T-cell (primary cell): Measurements from ENCODE around the gene FAM185A. TPM values are rescaled to one million over a fixed set of nuclear protein-coding genes. Genes with fewer than 3 reads are reported as not detected.
"Not testable (repeated sequence)": the region's sequence is repeated elsewhere in the genome, so short reads cannot be mapped to it uniquely, and the experiment has no call there.

ENCODE experiments used
- ATAC-seq, 4 experiments: fragments of 200-7000 bp in 3 of 4; fragments of 150-1000 bp in 1 of 4; cut with Tn5 transposase; replicated peaks in 1 of 4; 1 replicate in 3 of 4; 2 replicates in 1 of 4; pipeline ENCODE4 v1.10.0; 2021; ENCODE audit warnings: moderate library complexity in 3 of 4, mild to moderate bottlenecking in 2 of 4, moderate number of reproducible peaks in 1 of 4
- CTCF ChIA-PET, 2 donors: fragments of 300-600 bp; sonication (Branson Sonifier 250); formaldehyde crosslinking; loops; one replicate each; lab custom pipeline; 2022; ENCODE audit warnings: antibody characterized with exemption in 2 of 2; lab: Charles Lee
- POLR2A ChIA-PET, 2 donors: fragments of 300-600 bp; sonication (Branson Sonifier 250); formaldehyde crosslinking; loops; one replicate each; lab custom pipeline; 2022; ENCODE audit warnings: antibody characterized with exemption in 2 of 2; lab: Charles Lee
- DNase-seq, 35 experiments: peaks; one replicate each; pipeline versions ENCODE4 v3.0.0 to v3.0.0-alpha.2; 2013 to 2023
- H3K27ac ChIP-seq: one replicate; pipeline ENCODE4 v1.5.1; 2013; ENCODE audit warnings: low read length
- H3K27me3 ChIP-seq, 2 experiments: replicated peaks in 1 of 2; 1 replicate in 1 of 2; 2 replicates in 1 of 2; pipeline versions ENCODE4 v1.6.1 to v1.7.0; 2013; ENCODE audit warnings: low read length in 1 of 2, mixed read lengths in 1 of 2; ENCODE audit not compliant: control insufficient read depth in 2 of 2, insufficient read depth in 2 of 2; ENCODE audit errors: extremely low read depth in 1 of 2
- H3K36me3 ChIP-seq, 2 donors: 1 replicate in 1 of 2; 2 replicates in 1 of 2; pipeline versions ENCODE4 v1.6.1 to v1.7.0; 2013; ENCODE audit warnings: low read length in 1 of 2; ENCODE audit not compliant: control insufficient read depth in 2 of 2, insufficient read depth in 1 of 2; ENCODE audit errors: extremely low read depth in 1 of 2
- H3K4me1 ChIP-seq, 2 experiments: 1 replicate in 1 of 2; 2 replicates in 1 of 2; pipeline versions ENCODE4 v1.6.1 to v1.7.0; 2013; ENCODE audit warnings: low read length in 2 of 2, mixed read lengths in 1 of 2; ENCODE audit not compliant: insufficient read depth in 2 of 2, control insufficient read depth in 1 of 2; ENCODE audit errors: extremely low read depth in 1 of 2
- H3K4me3 ChIP-seq, 2 donors: 1 replicate in 1 of 2; 2 replicates in 1 of 2; pipeline versions ENCODE4 v1.5.1 to v1.7.0; 2013; ENCODE audit warnings: mild to moderate bottlenecking in 2 of 2, low read length in 1 of 2, moderate library complexity in 1 of 2; ENCODE audit not compliant: control insufficient read depth in 1 of 2; ENCODE audit errors: extremely low read depth in 1 of 2
- H3K9me3 ChIP-seq: 2 replicates; pipeline ENCODE4 v1.7.0; 2013
- H3K27ac Mint-ChIP-seq, 2 donors: one replicate each; pipeline ENCODE4 v1.8.0; 2020 to 2021; ENCODE audit warnings: mild to moderate bottlenecking in 2 of 2, mixed read lengths in 2 of 2
- H3K27me3 Mint-ChIP-seq, 2 donors: one replicate each; pipeline ENCODE4 v1.8.0; 2021 to 2022; ENCODE audit warnings: mixed read lengths in 2 of 2
- H3K36me3 Mint-ChIP-seq: one replicate; pipeline ENCODE4 v1.8.0; 2021; ENCODE audit warnings: mixed read lengths
- H3K4me1 Mint-ChIP-seq, 3 donors: one replicate each; pipeline ENCODE4 v1.8.0; 2020 to 2022; ENCODE audit warnings: mixed read lengths in 3 of 3, mild to moderate bottlenecking in 1 of 3
- H3K4me3 Mint-ChIP-seq, 3 donors: one replicate each; pipeline ENCODE4 v1.8.0; 2020 to 2022; ENCODE audit warnings: mild to moderate bottlenecking in 3 of 3, mixed read lengths in 3 of 3, moderate library complexity in 3 of 3
- H3K9me3 Mint-ChIP-seq, 3 donors: one replicate each; pipeline ENCODE4 v1.8.0; 2020 to 2022; ENCODE audit warnings: mixed read lengths in 3 of 3
- WGBS: methylation state at CpG from one replicate; pipeline ENCODE4 v1.1.5; 2013; ENCODE audit warnings: missing lambda C conversion rate; ENCODE audit not compliant: insufficient coverage; 5-methylcytosine and 5-hydroxymethylcytosine counted together
- total RNA-seq, 35 experiments: library from RNA in 6 of 35; stranded (reverse) in 6 of 35; fragments of 120-200 nt in 1 of 35; gene quantifications; one replicate each; pipeline versions ENCODE4 v1.2.1 to v1.2.4 and lab custom pipeline; 2013 to 2026

The FAM185A gene
- total RNA-seq, 5 donors from 2014 or later (not counting 1 experiment from before 2014, with no cell fraction given): 6.4 to 15.7 (median 8.7) TPM

GRCh38 chr7:102726170-102726569, 22.6 kb upstream of the FAM185A start:
- H3K27me3 ChIP-seq, H3K9me3 Mint-ChIP-seq, H3K4me3 Mint-ChIP-seq, H3K4me1 Mint-ChIP-seq, CTCF ChIA-PET, ATAC-seq, H3K4me1 ChIP-seq, H3K36me3 Mint-ChIP-seq, POLR2A ChIA-PET, H3K27ac ChIP-seq, DNase-seq, H3K36me3 ChIP-seq, H3K9me3 ChIP-seq, H3K4me3 ChIP-seq, H3K27ac Mint-ChIP-seq: not testable (repeated sequence)
- WGBS: no CpG with 5 or more reads among the region's 5 CpGs
- H3K27me3 Mint-ChIP-seq: peaks cover 10 to 12% of the 10 kb centered on the region in 2 donors

GRCh38 chr7:102729670-102730069, 19.1 kb upstream of the FAM185A start:
- H3K4me1 Mint-ChIP-seq, H3K27ac Mint-ChIP-seq, H3K9me3 Mint-ChIP-seq, H3K27me3 ChIP-seq, H3K27ac ChIP-seq, ATAC-seq, H3K36me3 Mint-ChIP-seq, H3K4me3 Mint-ChIP-seq, DNase-seq, H3K27me3 Mint-ChIP-seq, H3K4me1 ChIP-seq, H3K4me3 ChIP-seq, CTCF ChIA-PET, H3K36me3 ChIP-seq, POLR2A ChIA-PET, H3K9me3 ChIP-seq: not testable (repeated sequence)
- no CpG with 5 or more reads among the region's 2 CpGs for WGBS

- H3K4me1 Mint-ChIP-seq, H3K36me3 Mint-ChIP-seq, POLR2A ChIA-PET, H3K4me1 ChIP-seq, H3K9me3 ChIP-seq, H3K4me3 Mint-ChIP-seq, H3K36me3 ChIP-seq, H3K27ac Mint-ChIP-seq, ATAC-seq, H3K27me3 ChIP-seq, DNase-seq, H3K4me3 ChIP-seq, H3K27ac ChIP-seq, H3K9me3 Mint-ChIP-seq, CTCF ChIA-PET, H3K27me3 Mint-ChIP-seq: not testable (repeated sequence)
- WGBS: no CpG with 5 or more reads among the region's 3 CpGs
Measured at GRCh38 chr7:102730431-102730830, 18.4 kb upstream of the FAM185A start.

GRCh38 chr7:102742002-102742771, 6.6 kb upstream of the FAM185A start:
- H3K9me3 ChIP-seq, H3K27me3 ChIP-seq, POLR2A ChIA-PET, H3K4me3 Mint-ChIP-seq, H3K4me1 Mint-ChIP-seq, H3K9me3 Mint-ChIP-seq, CTCF ChIA-PET, ATAC-seq, H3K27ac ChIP-seq, H3K4me3 ChIP-seq, DNase-seq, H3K27ac Mint-ChIP-seq, H3K36me3 Mint-ChIP-seq, H3K4me1 ChIP-seq, H3K27me3 Mint-ChIP-seq, H3K36me3 ChIP-seq: not testable (repeated sequence)
- WGBS: no CpG with 5 or more reads among the region's 4 CpGs

- H3K27me3 ChIP-seq, H3K27ac ChIP-seq, H3K27me3 Mint-ChIP-seq, H3K4me3 Mint-ChIP-seq, DNase-seq, H3K36me3 Mint-ChIP-seq, POLR2A ChIA-PET, H3K4me3 ChIP-seq, H3K9me3 Mint-ChIP-seq, H3K4me1 Mint-ChIP-seq, H3K27ac Mint-ChIP-seq, H3K36me3 ChIP-seq, H3K9me3 ChIP-seq, CTCF ChIA-PET, H3K4me1 ChIP-seq, ATAC-seq: not testable (repeated sequence)
- WGBS: 90% methylated on average over 4 of the region's 9 CpGs
Measured at GRCh38 chr7:102743861-102744260, 4.9 kb upstream of the FAM185A start.

GRCh38 chr7:102745494-102746288, 3.1 kb upstream of the FAM185A start:
- H3K9me3 Mint-ChIP-seq, CTCF ChIA-PET, ATAC-seq, H3K4me3 Mint-ChIP-seq, H3K27me3 Mint-ChIP-seq, H3K4me1 ChIP-seq, H3K36me3 Mint-ChIP-seq, H3K27ac Mint-ChIP-seq, H3K27me3 ChIP-seq, H3K27ac ChIP-seq, H3K9me3 ChIP-seq, H3K36me3 ChIP-seq, H3K4me3 ChIP-seq: not testable (repeated sequence)
- POLR2A ChIA-PET: interaction anchor here in 1 of 2 donors (0.5 kb wide), 1 partner anchor 1856 kb away, joined by 3 read pairs; the partner anchor contains the start of gene UFSP1
- WGBS: 83% methylated on average over 1 of the region's 4 CpGs
- H3K4me1 Mint-ChIP-seq: peaks cover 11 to 15% (median 14%) of the 10 kb centered on the region in 3 donors
- DNase-seq: peak in 1 of 35 experiments; percentile 6
